ENCODE results near the gene TMEM200B.

DNA sequence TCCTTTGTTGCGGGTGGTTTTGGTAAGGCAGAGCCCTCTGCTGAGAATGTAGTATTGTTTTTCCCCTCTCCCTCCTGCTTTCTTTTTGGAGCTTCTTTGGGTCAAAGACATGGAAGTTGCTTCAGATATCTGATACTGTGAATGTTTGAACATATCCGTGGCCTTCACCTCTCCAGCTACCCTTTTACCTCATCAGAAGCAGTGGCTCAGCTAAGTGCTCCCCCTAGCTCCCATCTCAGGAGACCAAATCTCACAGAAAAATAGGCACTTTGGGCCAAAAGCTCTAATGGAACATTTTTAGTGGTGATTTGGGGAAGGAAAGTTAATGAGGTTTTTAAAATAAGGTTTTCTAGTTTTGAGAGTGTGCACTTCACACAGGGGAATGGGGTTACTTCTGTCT lies 6.3 kb downstream of the TMEM200B start:
- TF ChIP-seq, protein P1, sequence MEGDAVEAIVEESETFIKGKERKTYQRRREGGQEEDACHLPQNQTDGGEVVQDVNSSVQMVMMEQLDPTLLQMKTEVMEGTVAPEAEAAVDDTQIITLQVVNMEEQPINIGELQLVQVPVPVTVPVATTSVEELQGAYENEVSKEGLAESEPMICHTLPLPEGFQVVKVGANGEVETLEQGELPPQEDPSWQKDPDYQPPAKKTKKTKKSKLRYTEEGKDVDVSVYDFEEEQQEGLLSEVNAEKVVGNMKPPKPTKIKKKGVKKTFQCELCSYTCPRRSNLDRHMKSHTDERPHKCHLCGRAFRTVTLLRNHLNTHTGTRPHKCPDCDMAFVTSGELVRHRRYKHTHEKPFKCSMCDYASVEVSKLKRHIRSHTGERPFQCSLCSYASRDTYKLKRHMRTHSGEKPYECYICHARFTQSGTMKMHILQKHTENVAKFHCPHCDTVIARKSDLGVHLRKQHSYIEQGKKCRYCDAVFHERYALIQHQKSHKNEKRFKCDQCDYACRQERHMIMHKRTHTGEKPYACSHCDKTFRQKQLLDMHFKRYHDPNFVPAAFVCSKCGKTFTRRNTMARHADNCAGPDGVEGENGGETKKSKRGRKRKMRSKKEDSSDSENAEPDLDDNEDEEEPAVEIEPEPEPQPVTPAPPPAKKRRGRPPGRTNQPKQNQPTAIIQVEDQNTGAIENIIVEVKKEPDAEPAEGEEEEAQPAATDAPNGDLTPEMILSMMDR (IDR thresholded peaks at IDR 0.05 in 8 of 11, conservative IDR thresholded peaks at IDR 0.05 in 3 of 11) = no peak
- no peak for TF ChIP-seq POLR2AphosphoS5 (IDR thresholded peaks at IDR 0.05)

Data from spleen (tissue), 7 donors.